Lung (tissue), 12 donors: Measurements from ENCODE around the gene NT5DC2. TPM values are rescaled to one million over a fixed set of nuclear protein-coding genes. Genes with fewer than 3 reads are reported as not detected.

Experiments used
- ATAC-seq: fragments of 200-7000 bp; cut with Tn5 transposase; one replicate; pipeline ENCODE4 v1.9.1; 2020; ENCODE audit warnings: moderate number of reproducible peaks; ENCODE audit not compliant: insufficient read depth, low FRiP score
- DNase-seq, 3 donors: peaks; one replicate each; pipeline ENCODE4 v3.0.0-alpha.2; 2013 to 2017
- H3K27ac ChIP-seq, 2 donors: one replicate each; pipeline ENCODE4 v1.5.1; 2013; ENCODE audit warnings: mild to moderate bottlenecking in 2 of 2, moderate library complexity in 2 of 2, control low read depth in 1 of 2, inconsistent platforms in 1 of 2, low read depth in 1 of 2, low read length in 1 of 2
- H3K27me3 ChIP-seq, 3 donors: one replicate each; pipeline ENCODE4 v1.5.1; 2013; ENCODE audit warnings: low read length in 2 of 3; ENCODE audit not compliant: control insufficient read depth in 3 of 3, insufficient read depth in 3 of 3
- H3K36me3 ChIP-seq, 4 donors: one replicate each; pipeline ENCODE4 v1.5.1; 2013; ENCODE audit warnings: low read length in 4 of 4, mild to moderate bottlenecking in 1 of 4, moderate library complexity in 1 of 4; ENCODE audit not compliant: control insufficient read depth in 4 of 4, insufficient read depth in 4 of 4
- H3K4me1 ChIP-seq, 5 donors: one replicate each; pipeline ENCODE4 v1.5.1; 2013; ENCODE audit warnings: low read length in 5 of 5, mild to moderate bottlenecking in 2 of 5, moderate library complexity in 1 of 5; ENCODE audit not compliant: control insufficient read depth in 5 of 5, insufficient read depth in 5 of 5
- H3K4me3 ChIP-seq: one replicate; pipeline ENCODE4 v1.5.1; 2013; ENCODE audit warnings: mild to moderate bottlenecking, control low read depth, moderate library complexity
- H3K9ac ChIP-seq, 2 donors: one replicate each; pipeline ENCODE4 v1.5.1; 2013; ENCODE audit warnings: low read length in 2 of 2, control low read depth in 1 of 2; ENCODE audit not compliant: insufficient read depth in 1 of 2
- H3K9me3 ChIP-seq, 4 donors: one replicate each; pipeline ENCODE4 v1.5.1; 2013; ENCODE audit warnings: low read length in 3 of 4, mild to moderate bottlenecking in 1 of 4, moderate library complexity in 1 of 4; ENCODE audit not compliant: control insufficient read depth in 4 of 4, insufficient read depth in 3 of 4
- CTCF ChIP-seq: IDR thresholded peaks from 2 replicates; pipeline ENCODE4 v1.5.1; 2012; ENCODE audit warnings: mild to moderate bottlenecking; ENCODE audit errors: control extremely low read depth, extremely low read depth
- WGBS, 2 donors: extraction: QIAGEN DNeasy Blood & Tissue Kit; methylation state at CpG; one replicate each; pipeline ENCODE4 v1.1.7; 2013; 5-methylcytosine and 5-hydroxymethylcytosine counted together
- polyA plus RNA-seq, 2 donors: library from polyadenylated mRNA; stranded (reverse); fragments of 200-250 nt; gene quantifications; one replicate each; pipeline ENCODE4 v1.2.1, GENCODE V29; 2013
- total RNA-seq, 2 donors: library from RNA; depleted of rRNA in 1 of 2; stranded (reverse); fragments of >200 nt in 1 of 2; gene quantifications; one replicate each; pipeline ENCODE4 v1.2.1, GENCODE V29; 2014 to 2021
- donor health status: control.
- donor health status: control.
- donor health status: Bipolar disorder and iron deficiency.
- donor health status: healthy.
- donor health status: DM: yes; HTN: yes; CAD: no.

Gene NT5DC2
- total and polyA plus RNA-seq, 4 donors: 32.7 to 85.6 (median 51.2) TPM

DNA sequence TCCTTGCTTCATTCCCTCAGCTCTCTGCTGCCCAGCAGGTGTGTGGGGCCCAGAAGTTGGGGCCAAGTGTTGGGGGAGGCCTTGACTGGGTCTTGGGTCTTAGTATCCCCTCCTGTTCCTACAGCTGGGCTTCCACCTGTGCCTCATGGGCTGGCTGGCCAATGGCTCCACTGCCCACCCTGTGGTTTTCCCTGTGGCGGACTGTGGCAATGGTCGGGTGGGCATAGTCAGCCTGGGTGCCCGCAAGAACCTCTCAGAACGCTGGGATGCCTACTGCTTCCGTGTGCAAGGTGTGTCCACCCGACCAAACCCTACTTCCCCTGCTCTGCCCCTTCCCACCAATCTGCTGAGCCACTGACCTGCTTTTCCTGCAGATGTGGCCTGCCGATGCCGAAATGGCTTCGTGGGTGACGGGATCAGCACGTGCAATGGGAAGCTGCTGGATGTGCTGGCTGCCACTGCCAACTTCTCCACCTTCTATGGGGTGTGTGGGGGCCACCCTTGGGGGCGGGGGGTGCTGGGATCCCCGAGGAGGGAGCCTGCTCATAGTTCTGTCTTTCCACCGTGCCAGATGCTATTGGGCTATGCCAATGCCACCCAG lies 10.9 kb downstream of the NT5DC2 start:
- no peaks in the 10 kb centered on the region for H3K9me3 ChIP-seq
- DNase-seq: no peak
- no peak for TF ChIP-seq CTCF
- ATAC-seq: no peak
- H3K27me3 ChIP-seq: no peaks in the 10 kb centered on the region
- H3K36me3 ChIP-seq: peaks cover 0 to 36% (median 26%) of the 10 kb centered on the region in 4 donors
- no peak overlapping the region for H3K27ac ChIP-seq
- WGBS, 2 donors: 90% methylated on average over 14 of the region's 14 CpGs
- H3K9ac ChIP-seq: no peak overlapping the region
- H3K4me3 ChIP-seq: no peak overlapping the region
- peaks cover 4 to 31% (median 22%) of the 10 kb centered on the region in 5 donors for H3K4me1 ChIP-seq

- 95 to 96% methylated on average over 31 to 33 of the region's 33 CpGs for WGBS, 2 donors
- DNase-seq (no peak), ATAC-seq (no peak)
- H3K4me3 ChIP-seq: no peak overlapping the region
- H3K9me3 ChIP-seq: no peaks in the 10 kb centered on the region
- no peak overlapping the region for H3K9ac ChIP-seq
- H3K4me1 ChIP-seq: peaks cover 1 to 24% (median 20%) of the 10 kb centered on the region in 5 donors
- H3K27ac ChIP-seq: no peak overlapping the region
- TF ChIP-seq CTCF: no peak
- H3K36me3 ChIP-seq: peaks cover 0 to 36% (median 19%) of the 10 kb centered on the region in 4 donors
- H3K27me3 ChIP-seq: no peaks in the 10 kb centered on the region
Observed at GRCh38 chr3:52521881-52522650, 11.6 kb downstream of the NT5DC2 start.

DNA sequence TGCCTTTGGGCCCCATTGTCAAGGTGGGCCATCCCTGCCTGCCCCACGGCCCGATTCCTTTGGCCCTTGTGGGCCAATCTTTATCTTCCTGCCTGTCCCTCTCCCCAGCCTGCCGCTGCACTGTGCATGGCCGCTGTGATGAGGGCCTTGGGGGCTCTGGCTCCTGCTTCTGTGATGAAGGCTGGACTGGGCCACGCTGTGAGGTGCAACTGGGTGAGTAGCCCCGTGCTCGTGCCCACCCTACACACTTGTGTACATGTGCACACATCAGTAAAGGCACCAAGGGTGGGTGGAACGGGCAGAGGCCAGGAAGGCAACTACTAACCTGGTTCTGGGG lies 12.2 kb downstream of the NT5DC2 start:
- no peaks in the 10 kb centered on the region for H3K9me3 ChIP-seq
- TF ChIP-seq CTCF: no peak
- H3K27ac ChIP-seq: no peak overlapping the region
- peaks cover 0 to 20% (median 19%) of the 10 kb centered on the region in 5 donors for H3K4me1 ChIP-seq
- no peak for DNase-seq
- no peak overlapping the region for H3K9ac ChIP-seq
- no peak for ATAC-seq
- WGBS, 2 donors: 93 to 95% methylated on average over 8 of the region's 8 CpGs
- H3K4me3 ChIP-seq: no peak overlapping the region
- H3K36me3 ChIP-seq: peaks cover 0 to 36% (median 14%) of the 10 kb centered on the region in 4 donors
- no peaks in the 10 kb centered on the region for H3K27me3 ChIP-seq
